Measurements from ENCODE around the gene GRM7.

GRM7 gene

GRCh38 chr3:7215706-7216105, 354.8 kb downstream of the GRM7 start:
- no peak for DNase-seq (ENCODE audit: low read depth in 1 of 2, low spot score in 1 of 2)

GRCh38 chr3:7226393-7226792, 365.5 kb downstream of the GRM7 start:
- no peak for DNase-seq (ENCODE audit: low read depth in 1 of 2, low spot score in 1 of 2)

- DNase-seq (ENCODE audit: low read depth in 1 of 2, low spot score in 1 of 2), result no peak
Observed at GRCh38 chr3:7238565-7239295, 377.8 kb downstream of the GRM7 start.

- no peak for DNase-seq (ENCODE audit: low read depth in 1 of 2, low spot score in 1 of 2)
Observed at GRCh38 chr3:7241584-7242302, 380.8 kb downstream of the GRM7 start.

- no peak for DNase-seq (ENCODE audit: low read depth in 1 of 2, low spot score in 1 of 2)
Observed at GRCh38 chr3:7242303-7242635, 381.4 kb downstream of the GRM7 start.

GRCh38 chr3:7249493-7250076, 388.7 kb downstream of the GRM7 start:
- no peak for DNase-seq (ENCODE audit: low read depth in 1 of 2, low spot score in 1 of 2)

- no peak for DNase-seq (ENCODE audit: low read depth in 1 of 2, low spot score in 1 of 2)
Observed at GRCh38 chr3:7254251-7254650, 393.3 kb downstream of the GRM7 start.

GRCh38 chr3:7260975-7261374, 400.1 kb downstream of the GRM7 start:
- no peak for DNase-seq (ENCODE audit: low read depth in 1 of 2, low spot score in 1 of 2)

GRCh38 chr3:7263347-7264195, 402.7 kb downstream of the GRM7 start:
- DNase-seq (ENCODE audit: low read depth in 1 of 2, low spot score in 1 of 2), result no peak

- no peak for DNase-seq (ENCODE audit: low read depth in 1 of 2, low spot score in 1 of 2)
Observed at GRCh38 chr3:7264196-7264526, 403.2 kb downstream of the GRM7 start.

GRCh38 chr3:7265736-7266135, 404.8 kb downstream of the GRM7 start:
- DNase-seq (ENCODE audit: low read depth in 1 of 2, low spot score in 1 of 2), result no peak

- no peak for DNase-seq (ENCODE audit: low read depth in 1 of 2, low spot score in 1 of 2)
Observed at GRCh38 chr3:7266551-7266950, 405.6 kb downstream of the GRM7 start.

GRCh38 chr3:7270731-7271130, 409.8 kb downstream of the GRM7 start:
- DNase-seq (ENCODE audit: low read depth in 1 of 2, low spot score in 1 of 2), result no peak

GRCh38 chr3:7271631-7272030, 410.7 kb downstream of the GRM7 start:
- DNase-seq (ENCODE audit: low read depth in 1 of 2, low spot score in 1 of 2), result no peak

- no peak for DNase-seq (ENCODE audit: low read depth in 1 of 2, low spot score in 1 of 2)
Observed at GRCh38 chr3:7272203-7272602, 411.3 kb downstream of the GRM7 start.

- no peak for DNase-seq (ENCODE audit: low read depth in 1 of 2, low spot score in 1 of 2)
Observed at GRCh38 chr3:7275396-7275795, 414.5 kb downstream of the GRM7 start.

GRCh38 chr3:7280318-7280717, 419.4 kb downstream of the GRM7 start:
- DNase-seq (ENCODE audit: low read depth in 1 of 2, low spot score in 1 of 2), result no peak

GRCh38 chr3:7282988-7283387, 422.1 kb downstream of the GRM7 start:
- DNase-seq (ENCODE audit: low read depth in 1 of 2, low spot score in 1 of 2), result no peak

- no peak for DNase-seq (ENCODE audit: low read depth in 1 of 2, low spot score in 1 of 2)
Observed at GRCh38 chr3:7285505-7285904, 424.6 kb downstream of the GRM7 start.

- DNase-seq (ENCODE audit: low read depth in 1 of 2, low spot score in 1 of 2), result no peak
Observed at GRCh38 chr3:7288133-7288532, 427.2 kb downstream of the GRM7 start.

GRCh38 chr3:7289121-7289520, 428.2 kb downstream of the GRM7 start:
- no peak for DNase-seq (ENCODE audit: low read depth in 1 of 2, low spot score in 1 of 2)

Measured in stimulated activated CD4-positive, alpha-beta T cell treated with anti-CD3 and anti-CD28 coated beads, Interleukin-15, amount 100 ng/mL, for 1 hour (primary cell).